HG02759 (cell line): ENCODE data around the gene IER5.
A peak's percentile ranks its signal among the peaks of the same experiment; 100 is the strongest.

Experiments
- ATAC-seq: cut with Tn5 transposase; IDR thresholded peaks from one replicate; pipeline ENCODE4 v1.9.1; 2021; ENCODE audit warnings: mild to moderate bottlenecking, moderate library complexity; ENCODE audit not compliant: unreplicated experiment

Gene IER5

DNA sequence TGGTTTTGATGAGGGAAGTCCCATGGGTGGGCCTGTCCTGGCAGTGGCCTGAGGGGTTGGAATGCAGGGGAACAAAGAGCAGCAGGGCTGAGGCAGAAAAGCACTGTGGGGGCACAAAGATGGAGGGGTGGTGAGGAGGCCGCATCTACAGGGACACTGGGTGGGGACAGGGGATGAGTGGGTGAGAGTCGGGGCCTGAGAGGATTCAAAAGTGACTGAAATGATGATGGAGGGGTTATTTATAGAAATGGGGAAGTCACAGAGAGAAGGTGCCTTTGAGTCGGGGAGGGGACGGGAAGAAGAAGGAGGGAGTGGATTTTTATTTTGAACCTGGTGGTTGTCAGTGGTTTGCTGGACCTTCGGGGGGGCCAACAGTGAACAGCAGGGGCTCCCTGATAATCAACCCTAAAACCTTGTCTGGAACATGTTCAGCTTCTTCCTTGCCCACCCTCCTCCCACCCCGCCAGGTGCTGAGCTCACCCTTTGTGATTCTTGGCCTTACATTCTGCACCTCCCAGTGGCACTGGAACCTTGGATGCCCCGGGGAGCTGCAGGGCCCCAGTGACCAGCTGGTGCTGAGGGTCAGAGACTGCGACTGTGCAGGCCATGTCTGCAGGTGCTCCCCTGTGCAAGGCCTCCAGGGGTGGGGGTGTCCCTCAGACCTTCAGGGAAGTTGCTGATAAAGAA is 42.9 kb downstream of the IER5 start:
- peak; percentile 29 for ATAC-seq

DNA sequence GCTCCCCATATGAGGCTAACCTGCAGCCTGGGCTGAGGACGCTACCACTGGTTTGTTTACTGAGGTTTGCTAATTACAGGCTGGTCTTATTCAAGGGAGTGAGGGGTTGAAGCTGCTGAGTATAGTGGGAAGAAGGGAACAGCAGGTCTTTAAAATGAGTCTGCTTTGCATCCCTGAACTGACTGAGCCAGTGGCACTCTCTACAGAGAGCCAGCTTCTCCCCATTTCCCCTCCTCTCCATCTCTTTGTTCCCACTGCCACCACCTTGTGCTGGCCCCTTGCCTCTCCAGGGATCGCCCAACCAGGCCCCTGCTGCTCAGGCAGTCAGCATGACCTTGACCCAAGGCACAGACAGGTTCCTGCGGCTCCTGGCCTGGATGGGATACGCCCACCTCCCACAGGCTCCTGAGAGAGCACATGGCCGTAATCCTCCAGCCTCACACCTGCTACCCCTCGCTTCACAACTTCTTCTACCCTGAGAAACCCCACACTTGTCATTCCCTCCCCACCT is 45.0 kb downstream of the IER5 start:
- no peak for ATAC-seq

DNA sequence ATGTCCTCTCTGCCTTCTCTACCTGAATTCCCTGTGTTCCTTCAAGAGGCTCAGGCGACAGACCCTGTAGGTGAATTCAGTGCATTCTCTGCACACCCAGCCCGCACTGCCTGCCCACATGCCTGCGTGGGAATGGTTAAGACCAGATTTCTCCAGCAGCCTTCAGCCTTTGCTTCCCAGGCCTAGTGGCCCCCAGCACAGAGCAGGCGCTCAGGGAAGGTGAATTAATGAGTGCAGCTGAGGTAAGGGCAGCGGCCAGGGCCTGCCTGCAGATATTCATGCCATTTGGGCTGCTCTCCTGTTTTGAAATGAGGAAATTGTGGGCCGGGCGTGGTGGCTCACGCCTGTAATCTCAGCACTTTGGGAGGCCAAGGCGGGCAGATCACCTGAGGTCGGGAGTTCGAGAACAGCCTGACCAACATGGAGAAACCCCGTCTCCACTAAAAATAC is 45.5 kb downstream of the IER5 start:
- ATAC-seq: no peak

DNA sequence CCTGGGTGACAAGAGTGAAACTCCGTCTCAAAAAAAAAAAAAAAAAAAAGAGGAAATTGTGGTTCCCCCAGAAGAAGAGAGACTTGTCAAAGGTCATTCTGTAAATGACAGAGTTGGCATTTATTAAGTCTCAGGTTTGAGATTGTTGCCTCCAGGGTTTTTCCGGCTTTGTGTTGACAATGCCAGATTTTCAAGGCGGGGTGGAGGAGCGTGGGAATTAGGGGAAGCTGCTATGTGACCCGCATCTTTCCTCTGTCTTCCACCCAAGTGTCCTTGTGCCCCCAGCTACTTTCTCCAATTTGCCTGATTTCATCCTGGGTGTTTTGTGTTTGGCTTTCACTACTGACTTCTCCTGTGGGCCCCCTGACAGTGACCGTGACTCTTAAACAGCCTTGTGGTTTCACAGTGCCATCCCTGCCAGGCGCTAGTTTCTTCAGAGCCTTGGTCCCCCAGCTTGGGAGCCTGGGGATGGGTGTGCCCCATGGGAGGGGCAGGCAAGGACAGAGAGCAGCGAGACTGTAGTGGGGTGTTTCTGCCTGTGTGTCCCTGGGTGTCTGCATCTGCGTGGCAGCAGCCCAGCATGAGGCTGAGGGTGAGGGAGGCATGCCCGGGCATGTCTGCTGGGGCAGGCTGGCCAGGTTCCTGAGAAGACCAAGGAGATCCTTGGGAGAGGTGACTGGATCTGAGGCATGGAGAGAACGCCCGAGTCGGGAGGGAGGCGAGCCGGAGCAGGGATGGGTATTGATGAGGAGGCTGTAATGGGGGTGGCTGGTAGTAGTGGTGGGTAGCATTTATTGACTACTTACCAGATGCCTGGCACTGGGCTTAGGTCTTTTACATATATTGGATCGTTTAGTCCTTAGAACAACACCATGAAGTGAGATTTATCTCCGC is 46.3 kb downstream of the IER5 start:
- ATAC-seq: peak; percentile 32

DNA sequence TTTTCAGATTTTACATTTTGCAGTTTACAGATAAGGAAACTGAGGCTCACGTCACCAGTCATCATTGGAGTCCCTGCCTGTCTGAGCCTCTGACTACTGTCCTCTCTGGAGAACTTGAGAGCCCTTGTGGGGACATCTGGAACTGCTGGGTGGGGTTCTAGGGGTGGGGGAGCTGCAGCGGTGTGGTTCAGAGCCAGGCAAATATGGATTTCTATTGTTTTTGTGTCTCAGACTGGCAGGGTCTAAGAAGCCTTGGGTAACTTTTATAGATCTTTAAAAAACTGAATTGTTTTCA is 46.9 kb downstream of the IER5 start:
- no peak for ATAC-seq

DNA sequence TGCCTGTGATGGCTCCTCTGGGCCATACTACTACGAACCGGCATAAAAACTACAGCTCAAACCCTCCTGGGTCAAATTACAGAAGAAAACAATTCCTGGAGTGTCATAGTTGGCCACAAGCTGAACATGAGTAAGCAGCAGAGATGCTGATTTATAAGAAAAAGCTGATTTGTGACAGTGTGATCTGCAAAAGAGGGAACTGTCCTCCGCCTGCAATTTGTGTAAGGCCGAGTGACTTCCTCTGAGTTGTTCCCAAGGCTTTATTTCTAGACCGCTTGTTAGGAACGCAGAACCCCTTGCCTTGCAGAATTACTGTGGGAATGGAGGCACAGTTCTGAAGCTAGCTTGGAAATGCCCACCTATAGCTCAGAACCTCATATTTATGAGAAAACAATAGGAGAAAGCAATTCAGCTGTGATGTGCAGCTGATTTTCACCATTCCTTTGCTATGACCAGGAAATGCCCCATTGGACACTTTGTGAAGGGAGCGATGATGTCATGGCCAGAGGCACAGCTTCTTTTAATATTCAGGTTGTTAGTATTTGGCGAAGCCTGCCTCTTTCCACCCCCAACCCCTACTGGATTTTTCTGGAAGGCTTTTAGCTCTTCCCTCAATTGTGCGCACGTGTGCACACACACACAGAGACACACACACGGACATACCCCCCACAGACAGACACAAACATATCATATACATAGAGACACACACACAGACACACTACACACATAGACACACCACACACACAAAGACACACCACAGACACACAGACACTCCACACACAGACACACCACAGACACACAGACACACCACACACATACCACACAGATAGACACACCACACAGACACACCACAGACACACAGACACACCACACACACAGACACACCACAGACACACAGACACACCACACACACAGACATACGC is 47.6 kb downstream of the IER5 start:
- ATAC-seq: no peak

DNA sequence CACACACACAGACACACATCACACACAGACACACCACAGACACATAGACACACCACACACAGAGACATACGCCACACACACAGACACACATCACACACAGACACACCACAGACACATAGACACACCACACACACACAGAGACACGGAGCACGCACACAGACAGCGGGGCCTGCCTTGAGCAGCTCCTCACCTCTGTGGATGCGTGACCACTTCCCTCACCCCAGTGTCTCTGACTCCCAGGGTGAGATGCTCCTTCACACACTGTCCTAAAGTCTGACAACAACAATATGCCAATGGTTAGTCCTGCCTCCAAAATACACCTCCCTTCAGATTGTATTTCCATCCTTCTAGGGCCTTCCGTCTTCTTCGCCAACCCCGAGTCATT is 48.2 kb downstream of the IER5 start:
- ATAC-seq: no peak

DNA sequence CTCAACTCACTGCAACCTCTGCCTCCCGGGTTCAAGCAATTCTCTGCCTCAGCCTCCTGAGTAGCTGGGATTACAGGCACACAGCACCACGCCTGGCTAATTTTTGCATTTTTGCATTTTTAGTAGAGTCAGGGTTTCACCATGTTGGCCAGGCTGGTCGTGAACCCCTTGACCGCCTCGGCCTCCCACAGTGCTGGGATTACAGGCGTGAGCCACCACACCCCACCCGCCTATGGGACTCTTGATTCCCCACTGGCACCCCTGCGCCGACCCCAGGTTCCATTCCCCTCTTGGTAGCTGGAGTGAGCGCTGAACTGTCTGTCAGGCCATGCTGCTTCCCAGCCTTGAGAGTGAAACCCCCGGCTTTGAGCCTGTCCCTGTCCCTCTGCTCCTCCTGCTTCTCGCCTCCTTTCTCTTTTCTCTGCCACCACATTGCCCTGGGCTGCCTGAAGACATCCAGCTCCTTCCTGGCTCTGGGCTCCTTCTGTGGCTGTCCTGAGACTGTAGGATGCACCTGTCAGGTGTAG is 48.8 kb downstream of the IER5 start:
- no peak for ATAC-seq

DNA sequence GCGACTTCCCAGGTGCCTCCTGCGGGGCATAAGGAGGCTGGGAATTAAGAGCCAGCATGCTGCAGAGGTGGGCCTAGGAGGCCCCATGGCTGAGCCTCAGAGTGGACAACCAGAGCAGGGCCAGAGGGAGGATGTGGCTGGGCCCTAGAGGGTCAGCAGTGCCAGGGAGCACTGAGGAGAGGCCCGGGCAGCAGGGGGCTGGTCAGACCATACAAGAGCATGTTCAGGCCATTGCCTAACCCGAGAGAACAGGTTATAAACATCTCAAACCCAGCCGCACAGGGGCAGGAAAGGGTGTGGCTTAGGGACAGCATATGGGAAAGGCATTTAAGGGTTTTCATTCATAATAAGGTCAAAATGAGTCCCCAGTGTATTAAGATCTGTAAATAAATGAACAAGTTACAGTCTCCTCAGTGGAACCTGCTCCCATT is 51.1 kb downstream of the IER5 start:
- no peak for ATAC-seq

DNA sequence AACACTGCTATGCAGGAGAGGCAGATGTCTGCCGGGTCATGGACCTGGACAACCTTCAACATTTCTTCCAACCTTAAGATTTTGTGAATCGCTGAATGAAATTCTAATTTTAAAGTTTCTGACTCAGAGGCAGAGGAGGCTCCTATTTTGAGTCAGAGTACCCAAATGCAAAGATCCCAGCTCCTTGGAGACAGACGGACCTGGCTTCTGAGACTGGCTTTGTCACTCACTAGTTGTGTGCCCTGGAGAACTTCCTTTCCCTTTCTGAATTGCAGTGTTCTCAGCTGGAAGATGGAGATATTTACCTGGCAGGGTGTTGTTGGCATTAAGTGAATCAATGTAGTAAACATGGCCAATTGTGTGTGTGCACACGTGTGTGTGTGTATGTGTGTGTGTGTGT is 51.9 kb downstream of the IER5 start:
- ATAC-seq: peak; percentile 22

DNA sequence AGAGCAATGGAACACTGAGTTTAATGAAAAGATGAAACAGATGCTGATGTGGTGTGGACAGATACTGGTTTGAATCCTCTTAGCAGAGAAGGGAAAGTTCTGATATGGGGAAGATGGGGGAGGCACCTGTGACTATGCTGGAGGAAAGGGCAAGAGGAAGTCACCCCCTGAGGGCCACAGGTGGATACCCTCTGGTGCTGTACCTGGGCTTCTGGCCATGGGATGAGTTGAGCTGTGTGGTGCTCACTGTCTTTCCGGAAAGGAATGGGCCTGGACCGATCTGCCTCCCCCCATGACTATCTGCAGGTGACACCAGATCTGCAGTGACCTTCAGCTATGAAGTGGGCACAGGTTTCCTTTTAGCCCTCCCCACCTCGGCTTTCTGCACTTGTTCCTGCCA is 52.4 kb downstream of the IER5 start:
- ATAC-seq: peak; percentile 43

DNA sequence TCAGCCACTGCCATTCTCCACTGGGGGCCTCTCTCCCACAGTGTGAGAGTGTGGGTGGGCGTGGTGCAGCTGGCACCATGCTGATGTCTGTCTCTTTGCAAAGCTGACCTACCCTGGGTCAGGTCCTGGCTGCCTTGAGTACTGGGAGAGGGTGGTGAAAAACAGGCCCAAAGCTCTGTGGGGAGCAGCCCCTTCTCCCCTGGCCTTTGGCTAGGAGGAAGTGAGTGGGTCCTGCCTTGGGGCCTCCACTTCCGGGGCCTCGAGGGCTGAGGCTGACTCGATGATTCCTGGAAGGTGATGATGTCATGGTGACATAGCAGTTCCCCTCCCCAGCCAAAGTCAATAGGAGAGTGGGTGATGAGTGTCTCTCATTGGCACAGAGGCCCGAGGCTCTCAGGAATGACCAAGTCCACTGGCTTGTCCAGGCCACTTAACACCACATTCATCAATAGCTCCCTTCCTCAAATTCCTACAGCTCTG is 53.0 kb downstream of the IER5 start:
- no peak for ATAC-seq
